GM23338 (cell line): ENCODE results near the gene LRP11. TPM values are rescaled to one million over a fixed set of nuclear protein-coding genes. Genes with fewer than 3 reads are reported as not detected.
A peak's percentile ranks its signal among the peaks of the same experiment; 100 is the strongest.

Experiments used
- ATAC-seq: fragments of 200-7000 bp; cut with Tn5 transposase; 3 replicates; pipeline ENCODE4 v1.9.1; 2020
- DNase-seq: peaks from one replicate; pipeline ENCODE4 v3.0.0-alpha.2; 2015; ENCODE audit warnings: low spot score
- H2AFZ ChIP-seq: fragments of 200-600 bp; sonication (generic); 2 replicates; pipeline ENCODE4 v1.8.0; 2016; ENCODE audit warnings: antibody characterized with exemption, mild to moderate bottlenecking, moderate library complexity
- H3F3A ChIP-seq: fragments of 200-600 bp; sonication (generic); replicated peaks from 2 replicates; pipeline ENCODE4 v1.8.0; 2017; ENCODE audit warnings: antibody characterized with exemption, mixed run types, low read depth
- H3K27ac ChIP-seq: fragments of 200-600 bp; sonication (generic); 2 replicates; pipeline ENCODE4 v1.6.1; 2016; ENCODE audit warnings: low read depth
- H3K27me3 ChIP-seq: fragments of 200-600 bp; sonication (generic); 2 replicates; pipeline ENCODE4 v1.8.0; 2016; ENCODE audit warnings: mild to moderate bottlenecking, mixed run types, moderate library complexity; ENCODE audit not compliant: insufficient read depth
- H3K36me3 ChIP-seq: fragments of 200-600 bp; sonication (generic); 2 replicates; pipeline ENCODE4 v1.8.0; 2016; ENCODE audit warnings: mild to moderate bottlenecking; ENCODE audit not compliant: insufficient read depth
- H3K4me1 ChIP-seq: fragments of 200-600 bp; sonication (generic); 2 replicates; pipeline ENCODE4 v1.8.0; 2016; ENCODE audit warnings: mild to moderate bottlenecking, moderate library complexity; ENCODE audit not compliant: insufficient read depth
- H3K4me2 ChIP-seq: fragments of 200-600 bp; sonication (generic); 2 replicates; pipeline ENCODE4 v1.7.1; 2017; ENCODE audit warnings: mixed run types
- H3K4me3 ChIP-seq: fragments of 200-600 bp; sonication (generic); 2 replicates; pipeline ENCODE4 v1.6.1; 2016; ENCODE audit warnings: mixed run types
- H3K79me2 ChIP-seq: fragments of 200-600 bp; sonication (generic); replicated peaks from 2 replicates; pipeline ENCODE4 v1.8.0; 2017; ENCODE audit warnings: mild to moderate bottlenecking; ENCODE audit not compliant: insufficient read depth
- H3K9me2 ChIP-seq: fragments of 200-600 bp; sonication (generic); 2 replicates; pipeline ENCODE4 v1.8.0; 2017; ENCODE audit not compliant: insufficient read depth
- H4K20me1 ChIP-seq: fragments of 200-600 bp; sonication (generic); replicated peaks from 2 replicates; pipeline ENCODE4 v1.8.0; 2017; ENCODE audit warnings: mild to moderate bottlenecking; ENCODE audit not compliant: insufficient read depth
- H3K27ac Mint-ChIP-seq: 2 replicates; pipeline ENCODE4 v1.8.0; 2020; ENCODE audit warnings: inconsistent platforms, mild to moderate bottlenecking, moderate library complexity, mixed read lengths
- H3K27me3 Mint-ChIP-seq: 3 replicates; pipeline ENCODE4 v1.8.0; 2022; ENCODE audit warnings: low read depth, mild to moderate bottlenecking, moderate library complexity, mixed read lengths, inconsistent platforms; ENCODE audit not compliant: insufficient read depth, poor library complexity
- H3K36me3 Mint-ChIP-seq: 3 replicates; pipeline ENCODE4 v1.8.0; 2021; ENCODE audit warnings: low read depth, mild to moderate bottlenecking, inconsistent platforms, moderate library complexity, mixed read lengths
- H3K4me1 Mint-ChIP-seq: 3 replicates; pipeline ENCODE4 v1.8.0; 2020; ENCODE audit warnings: mild to moderate bottlenecking, inconsistent platforms, mixed read lengths
- H3K4me3 Mint-ChIP-seq: 3 replicates; pipeline ENCODE4 v1.8.0; 2021; ENCODE audit warnings: moderate library complexity, mild to moderate bottlenecking, inconsistent platforms, mixed read lengths
- H3K9me3 Mint-ChIP-seq: 3 replicates; pipeline ENCODE4 v1.8.0; 2020; ENCODE audit warnings: moderate library complexity, mild to moderate bottlenecking, inconsistent platforms, mixed read lengths
- CREB1 ChIP-seq: fragments of 250-450 bp; sonication (Bioruptor Pico); IDR thresholded peaks from 2 replicates; pipeline ENCODE4 v1.5.0; 2020; ENCODE audit warnings: low read depth, mild to moderate bottlenecking, moderate library complexity
- CTCF ChIP-seq, 2 experiments: fragments of 200-600 bp in 1 of 2; sonication (generic) in 1 of 2; conservative IDR thresholded peaks; 2 replicates each; pipeline versions ENCODE4 v1.5.1 to v1.6.1; 2016 to 2017; ENCODE audit warnings: antibody characterized with exemption in 2 of 2, low read depth in 2 of 2, mild to moderate bottlenecking in 2 of 2, moderate library complexity in 1 of 2
- EZH2phosphoT487 ChIP-seq: fragments of 200-600 bp; sonication (generic); IDR thresholded peaks from one replicate; pipeline ENCODE4 v1.8.1; 2018; ENCODE audit warnings: antibody characterized with exemption; ENCODE audit not compliant: unreplicated experiment
- NANOG ChIP-seq: IDR thresholded peaks from 2 replicates; pipeline ENCODE4 v1.6.1; 2016; ENCODE audit warnings: antibody characterized with exemption, borderline replicate concordance
- REST ChIP-seq: IDR thresholded peaks from one replicate; pipeline ENCODE4 v1.6.1; 2018; ENCODE audit warnings: antibody characterized with exemption; ENCODE audit not compliant: unreplicated experiment
- ZNF114 ChIP-seq: fragments of 250-450 bp; sonication (Bioruptor Pico); IDR thresholded peaks from 2 replicates; pipeline ENCODE4 v1.5.0; 2020; ENCODE audit warnings: mild to moderate bottlenecking, moderate library complexity
- ZNF462 ChIP-seq: fragments of 250-450 bp; sonication (Bioruptor Pico); IDR thresholded peaks from 2 replicates; pipeline ENCODE4 v1.5.0; 2020; ENCODE audit warnings: mild to moderate bottlenecking, moderate library complexity
- polyA plus RNA-seq: library from polyadenylated mRNA; unstranded; fragments of >200 nt; fragmentation: Nextera tagmentation; extraction: Ambion mirVana; gene quantifications from 2 replicates; pipeline ENCODE4 v1.2.1, GENCODE V29; 2016
- total RNA-seq: library from RNA; depleted of rRNA; stranded (reverse); fragments of >200 nt; shearing (Covaris generic); gene quantifications from 2 replicates; pipeline ENCODE4 v1.2.3, GENCODE V29; 2014

LRP11 gene
- total and polyA plus RNA-seq, 2 experiments from 2014 or later: 10.8 to 37.1 TPM

GRCh38 chr6:149823013-149823412 is 41.1 kb downstream of the LRP11 start:
- peaks cover 5% of the 10 kb centered on the region for H3K27me3 Mint-ChIP-seq
- Histone ChIP-seq H3F3A (no peaks in the 10 kb centered on the region), H3K27ac (no peak overlapping the region), H2AFZ (no peak overlapping the region), H3K4me3 (no peak overlapping the region), H3K79me2 (no peaks in the 10 kb centered on the region), H3K4me2 (no peak overlapping the region), H3K27me3 (no peaks in the 10 kb centered on the region), H3K9me2 (no peaks in the 10 kb centered on the region), H3K36me3 (no peaks in the 10 kb centered on the region; the same call in 1 of the 2 replicates), H4K20me1 (no peaks in the 10 kb centered on the region; the same call in 1 of the 2 replicates), H3K4me1 (no peaks in the 10 kb centered on the region)
- no peaks in the 10 kb centered on the region for H3K4me1 Mint-ChIP-seq
- no peaks in the 10 kb centered on the region for H3K36me3 Mint-ChIP-seq
- no peak overlapping the region for H3K27ac Mint-ChIP-seq
- TF ChIP-seq CTCF (conservative IDR thresholded peaks at IDR 0.05; ENCODE audit: low read depth in 2 of 2): peak; percentile 26 to 37; a peak in 3 of 4 replicates
- TF ChIP-seq REST: no peak
- no peaks in the 10 kb centered on the region for H3K9me3 Mint-ChIP-seq
- no peak for ATAC-seq
- DNase-seq: peak; percentile 19
- no peak overlapping the region for H3K4me3 Mint-ChIP-seq

GRCh38 chr6:149821492-149821891 is 42.7 kb downstream of the LRP11 start:
- no peaks in the 10 kb centered on the region for H3K36me3 Mint-ChIP-seq
- no peaks in the 10 kb centered on the region for H3K27me3 ChIP-seq
- no peaks in the 10 kb centered on the region; the same call in 1 of the 2 replicates for H4K20me1 ChIP-seq
- no peaks in the 10 kb centered on the region for H3K79me2 ChIP-seq
- H3K4me2 ChIP-seq: no peak overlapping the region
- no peaks in the 10 kb centered on the region for H3K9me3 Mint-ChIP-seq
- H3K36me3 ChIP-seq: no peaks in the 10 kb centered on the region; the same call in 1 of the 2 replicates
- no peak overlapping the region for H3K27ac Mint-ChIP-seq
- H3K4me3 ChIP-seq: no peak overlapping the region
- H3K27me3 Mint-ChIP-seq: peaks cover 5% of the 10 kb centered on the region
- no peak overlapping the region for H2AFZ ChIP-seq
- no peak for ATAC-seq
- DNase-seq: no peak
- H3F3A ChIP-seq: no peaks in the 10 kb centered on the region
- H3K4me1 Mint-ChIP-seq: no peaks in the 10 kb centered on the region
- H3K27ac ChIP-seq: no peak overlapping the region
- no peak overlapping the region for H3K4me3 Mint-ChIP-seq
- H3K4me1 ChIP-seq: no peaks in the 10 kb centered on the region
- no peaks in the 10 kb centered on the region for H3K9me2 ChIP-seq
- TF ChIP-seq ZNF462: no peak
- no peak for TF ChIP-seq EZH2phosphoT487
- no peak for TF ChIP-seq CTCF (conservative IDR thresholded peaks at IDR 0.05; ENCODE audit: low read depth in 2 of 2)
- no peak for TF ChIP-seq CREB1 (CRISPR knock-in tag)
- TF ChIP-seq NANOG: no peak
- no peak for TF ChIP-seq ZNF114 (CRISPR knock-in tag)
